Stimulated activated CD8-positive, alpha-beta memory T cell treated with anti-CD3 and anti-CD28 coated beads, Interleukin-12 subunit alpha, Interleukin-12 subunit beta, amount 100 ng/mL, for 4 hours (primary cell): Measurements from ENCODE around the gene SACS.

ENCODE experiments used
- DNase-seq: peaks from one replicate; pipeline ENCODE4 v3.0.0-alpha.2; 2020; ENCODE audit warnings: low read depth

The SACS gene

GRCh38 chr13:23433171-23434153, at the start of gene SACS:
TSS of gene SACS (minus strand) at chr13:23433702. CDS start at chr13:23411239, 22,463 bp downstream.
- no peak for DNase-seq

DNA sequence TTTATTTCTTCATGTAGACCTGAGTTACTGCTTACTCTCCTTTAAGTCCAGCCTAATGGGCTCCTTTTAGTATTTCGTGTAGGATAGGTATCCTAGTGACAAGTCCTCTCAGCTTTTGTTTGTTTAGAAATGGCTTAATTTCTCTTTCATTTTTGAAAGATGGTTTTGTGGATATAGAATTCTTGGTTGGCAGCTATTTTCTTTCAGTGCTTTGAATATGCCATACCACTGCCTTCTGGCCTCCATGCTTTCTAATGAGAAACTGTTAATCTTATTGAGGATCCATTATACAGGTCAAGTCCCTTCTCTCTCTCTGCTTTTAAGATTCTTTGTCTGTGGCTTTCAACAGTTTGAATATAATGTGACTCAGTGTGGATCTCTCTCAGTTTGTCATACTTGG, 46.8 kb upstream of the SACS start:
- DNase-seq = no peak

GRCh38 chr13:23477101-23477500, 43.6 kb upstream of the SACS start:
- DNase-seq = no peak

DNA sequence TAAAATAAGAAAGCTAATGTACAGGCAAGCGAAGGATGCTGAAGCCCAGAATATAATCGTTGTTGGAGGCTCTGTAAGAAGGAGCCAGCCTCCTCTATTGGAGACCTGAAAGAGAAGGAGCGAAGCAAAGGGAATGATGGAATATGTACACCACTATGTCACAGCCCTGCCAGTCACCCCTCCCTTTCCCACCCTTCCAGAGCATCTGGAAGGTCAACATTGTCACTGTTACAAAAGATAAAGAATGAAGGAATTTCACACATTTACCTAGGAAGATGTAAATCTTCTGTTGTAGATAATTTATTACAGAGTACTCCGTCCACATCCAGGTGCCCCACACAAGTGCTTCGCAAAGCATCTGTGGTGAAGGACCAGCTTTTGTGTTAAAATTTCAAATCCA, 39.7 kb upstream of the SACS start:
- no peak for DNase-seq

- DNase-seq = no peak
Measured at GRCh38 chr13:23472189-23472588, 38.7 kb upstream of the SACS start.

- DNase-seq = no peak
Measured at GRCh38 chr13:23470790-23471614, 37.5 kb upstream of the SACS start.

DNA sequence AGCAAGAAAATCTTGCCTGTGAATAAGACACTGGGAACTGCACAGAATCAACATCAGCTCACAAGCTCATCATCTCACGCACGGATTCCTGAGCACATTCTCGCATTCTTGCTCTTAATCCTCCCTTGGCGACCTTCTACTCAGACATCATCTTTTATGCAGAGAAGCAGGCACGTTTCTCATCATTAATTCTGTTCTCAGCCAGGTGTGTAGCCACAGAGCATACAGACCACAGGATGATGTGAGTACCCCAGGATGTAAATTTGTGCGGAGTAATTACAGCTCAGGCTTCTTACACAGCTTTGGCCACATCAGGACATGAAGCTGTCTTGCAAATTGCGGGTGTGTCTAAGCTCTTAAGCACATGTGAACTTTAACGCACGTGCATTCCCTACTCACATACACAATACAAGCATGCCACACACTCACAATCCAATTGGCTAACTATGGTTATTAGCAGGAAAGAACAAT, 36.5 kb upstream of the SACS start:
- DNase-seq = no peak

DNA sequence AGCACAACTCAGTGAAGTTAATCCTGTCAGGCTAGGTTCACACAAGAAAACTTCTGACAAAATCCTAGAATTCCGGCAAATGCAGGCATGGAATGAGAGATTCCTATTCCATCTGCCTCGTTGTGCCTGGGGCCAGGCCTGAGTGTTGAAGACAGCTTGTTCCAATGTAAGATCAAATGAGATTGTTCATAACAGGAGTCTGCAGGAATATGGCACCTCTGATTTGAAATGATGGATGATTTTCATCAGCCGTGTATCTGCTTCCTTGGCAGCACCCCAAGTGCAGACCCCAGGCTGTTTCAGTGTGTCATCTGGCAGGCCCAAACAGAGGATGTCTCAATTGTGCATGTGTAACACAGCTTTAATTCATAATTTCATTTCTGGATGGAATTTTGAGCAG, 35.3 kb upstream of the SACS start:
- no peak for DNase-seq

- no peak for DNase-seq
Measured at GRCh38 chr13:23467932-23468278, 34.4 kb upstream of the SACS start.

GRCh38 chr13:23467048-23467931, 33.8 kb upstream of the SACS start:
- no peak for DNase-seq

- peak; percentile 38 for DNase-seq
Measured at GRCh38 chr13:23466144-23467002, 32.9 kb upstream of the SACS start.

- no peak for DNase-seq
Measured at GRCh38 chr13:23463661-23464060, 30.2 kb upstream of the SACS start.

- no peak for DNase-seq
Measured at GRCh38 chr13:23462815-23463559, 29.5 kb upstream of the SACS start.

GRCh38 chr13:23461544-23461943, 28.0 kb upstream of the SACS start:
- DNase-seq = no peak

GRCh38 chr13:23460921-23461320, 27.4 kb upstream of the SACS start:
- no peak for DNase-seq

DNA sequence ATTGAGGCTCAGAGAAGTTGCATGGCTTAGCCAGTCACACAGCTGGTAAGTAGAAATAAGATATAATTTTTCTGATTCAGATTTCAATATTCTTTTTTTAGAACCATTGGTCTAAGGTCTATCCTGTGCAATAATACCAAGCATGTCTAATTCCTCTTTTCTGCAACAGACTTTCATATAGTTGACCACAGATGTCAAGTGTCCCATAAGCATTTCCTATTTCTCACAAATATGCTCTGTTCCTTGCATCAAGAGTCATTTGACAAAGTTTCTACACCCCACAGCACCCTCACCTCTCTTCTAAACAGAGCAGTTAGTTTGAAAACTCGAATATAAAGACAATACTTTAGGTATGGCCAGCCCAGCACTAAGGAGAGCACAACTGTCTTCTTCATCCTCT, 26.8 kb upstream of the SACS start:
- DNase-seq = no peak

DNA sequence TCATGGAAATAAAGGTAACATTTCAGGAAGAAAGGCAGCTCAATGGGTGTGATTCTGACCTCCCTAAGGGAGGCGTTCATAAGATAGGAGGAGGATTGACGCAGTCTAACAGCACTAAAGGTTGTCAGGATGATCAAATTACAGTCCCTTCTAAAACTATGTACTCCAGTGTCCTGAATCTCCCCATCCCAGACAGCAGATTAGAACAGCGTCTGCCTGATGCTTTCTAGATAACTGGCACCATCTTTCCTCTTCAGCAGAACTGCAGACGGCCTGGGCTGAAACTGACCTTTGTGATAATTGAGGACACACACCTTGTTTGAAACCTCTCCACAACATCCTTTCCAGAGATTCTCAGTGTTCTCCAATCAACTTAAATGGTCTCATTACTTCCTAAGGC, 25.5 kb upstream of the SACS start:
- no peak for DNase-seq

- DNase-seq = no peak
Measured at GRCh38 chr13:23456437-23457210, 23.1 kb upstream of the SACS start.

DNA sequence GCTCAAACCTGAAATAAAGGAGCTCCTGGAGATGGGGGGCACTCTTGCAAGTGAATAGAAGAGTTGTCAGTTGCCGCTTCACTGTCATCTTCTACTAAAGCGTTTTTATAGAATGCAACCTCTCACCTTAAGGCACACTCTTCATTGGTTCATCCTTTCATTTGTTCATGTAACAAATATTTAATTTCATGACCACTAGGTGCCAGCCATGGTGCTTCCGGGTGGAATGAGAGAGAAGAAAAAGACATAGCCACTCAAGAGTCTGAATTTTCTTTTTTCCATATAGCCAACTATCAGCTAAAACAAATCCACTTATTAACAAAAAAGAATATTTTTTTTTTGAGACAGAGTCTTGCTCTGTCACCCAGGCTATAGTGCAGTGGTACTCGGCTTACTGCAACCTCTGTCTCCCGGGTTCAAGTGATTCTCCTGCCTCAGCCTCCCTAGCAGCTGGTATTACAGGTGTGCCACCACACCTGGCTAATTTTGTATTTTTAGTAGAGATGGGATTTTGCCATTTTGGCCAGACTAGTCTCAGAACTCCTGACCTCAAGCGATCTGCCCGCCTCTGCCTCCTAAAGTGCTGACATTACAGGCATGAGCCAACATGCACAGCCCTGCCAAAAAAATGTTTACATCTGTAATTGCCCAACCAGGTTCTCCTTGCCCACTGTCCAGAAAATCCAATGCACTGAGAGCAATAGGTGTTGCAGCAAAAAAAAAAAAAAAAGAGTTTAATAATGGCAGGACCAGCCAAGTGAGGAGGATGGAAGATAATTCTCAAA, 22.1 kb upstream of the SACS start:
- no peak for DNase-seq
